Karpas-422 (cell line): ENCODE measurements around the gene TMED5. TPM values are rescaled to one million over a fixed set of nuclear protein-coding genes. Genes with fewer than 3 reads are reported as not detected.
A peak's percentile ranks its signal among the peaks of the same experiment; 100 is the strongest.

Experiments used
- DNase-seq: peaks from one replicate; pipeline ENCODE4 v3.0.0-alpha.2; 2015
- H2AFZ ChIP-seq: fragments of 200-600 bp; sonication (generic); 2 replicates; pipeline ENCODE4 v1.6.1; 2014; ENCODE audit warnings: antibody characterized with exemption, low read length, mixed read lengths
- H3K27ac ChIP-seq: fragments of 200-600 bp; sonication (generic); 2 replicates; pipeline ENCODE4 v1.5.1; 2014; ENCODE audit warnings: mild to moderate bottlenecking, low read length, moderate library complexity
- H3K27me3 ChIP-seq: fragments of 200-600 bp; sonication (generic); 2 replicates; pipeline ENCODE4 v1.6.1; 2014; ENCODE audit warnings: low read length, mixed read lengths
- H3K36me3 ChIP-seq: fragments of 200-600 bp; sonication (generic); 2 replicates; pipeline ENCODE4 v1.6.1; 2014; ENCODE audit warnings: low read length, mixed read lengths; ENCODE audit not compliant: insufficient read depth
- H3K4me1 ChIP-seq: fragments of 200-600 bp; sonication (generic); 2 replicates; pipeline ENCODE4 v1.6.1; 2014; ENCODE audit warnings: mild to moderate bottlenecking, low read length, mixed read lengths
- H3K4me2 ChIP-seq: fragments of 200-600 bp; sonication (generic); 2 replicates; pipeline ENCODE4 v1.6.1; 2014; ENCODE audit warnings: low read length, low read depth, mild to moderate bottlenecking; ENCODE audit not compliant: poor library complexity, severe bottlenecking
- H3K4me3 ChIP-seq: fragments of 200-600 bp; sonication (generic); 2 replicates; pipeline ENCODE4 v1.5.1; 2014; ENCODE audit warnings: mild to moderate bottlenecking, antibody characterized with exemption, low read length, mixed read lengths
- H3K79me2 ChIP-seq: fragments of 200-600 bp; sonication (generic); 2 replicates; pipeline ENCODE4 v1.6.1; 2014; ENCODE audit warnings: mild to moderate bottlenecking, low read length, mixed read lengths
- H3K9ac ChIP-seq: fragments of 200-600 bp; sonication (generic); 2 replicates; pipeline ENCODE4 v1.6.0; 2014; ENCODE audit warnings: low read length
- H3K9me2 ChIP-seq: fragments of 200-600 bp; sonication (generic), shearing (Covaris generic); replicated peaks from 2 replicates; pipeline ENCODE4 v1.6.0; 2014; ENCODE audit warnings: mild to moderate bottlenecking, low read length, moderate library complexity; ENCODE audit not compliant: insufficient read depth
- H3K9me3 ChIP-seq: fragments of 300-700, 200-600 bp; sonication (generic); 2 replicates; pipeline ENCODE4 v1.6.1; 2014; ENCODE audit warnings: low read length, mixed read lengths
- H4K20me1 ChIP-seq: fragments of 200-600 bp; sonication (generic); 2 replicates; pipeline ENCODE4 v1.6.1; 2014; ENCODE audit warnings: mild to moderate bottlenecking, antibody characterized with exemption, low read length, low read depth; ENCODE audit not compliant: insufficient read depth
- total RNA-seq: library from RNA; depleted of rRNA; stranded (reverse); fragments of >200 nt; shearing (Covaris generic); gene quantifications from 2 replicates; pipeline ENCODE4 v1.2.3, GENCODE V29; 2014; ENCODE audit warnings: low replicate concordance

TMED5 gene
- total RNA-seq, 1 experiment from 2014 or later, result 73.6 TPM

GRCh38 chr1:93132638-93133037 is 47.6 kb downstream of the TMED5 start:
- no peaks in the 10 kb centered on the region for H3K9me2 ChIP-seq
- H3K27me3 ChIP-seq, result no peaks in the 10 kb centered on the region
- H3K9me3 ChIP-seq, result no peaks in the 10 kb centered on the region
- H3K9ac ChIP-seq, result no peak overlapping the region
- H3K4me1 ChIP-seq, result no peaks in the 10 kb centered on the region
- no peak overlapping the region for H3K4me3 ChIP-seq
- H2AFZ ChIP-seq, result no peak overlapping the region
- no peaks in the 10 kb centered on the region for H4K20me1 ChIP-seq
- peaks cover 22% of the 10 kb centered on the region; the same call in 1 of the 2 replicates for H3K36me3 ChIP-seq
- peaks cover 17% of the 10 kb centered on the region for H3K79me2 ChIP-seq
- DNase-seq, result no peak
- H3K4me2 ChIP-seq, result no peak overlapping the region
- no peak overlapping the region for H3K27ac ChIP-seq

- Histone ChIP-seq H3K36me3 (peaks cover 16% of the 10 kb centered on the region; the same call in 1 of the 2 replicates), H4K20me1 (no peaks in the 10 kb centered on the region), H3K4me3 (no peak overlapping the region), H3K9ac (no peak overlapping the region), H3K4me1 (no peaks in the 10 kb centered on the region), H3K79me2 (peaks cover 31% of the 10 kb centered on the region), H2AFZ (no peak overlapping the region), H3K9me3 (no peaks in the 10 kb centered on the region), H3K27me3 (no peaks in the 10 kb centered on the region), H3K4me2 (no peak overlapping the region), H3K9me2 (no peaks in the 10 kb centered on the region), H3K27ac (no peak overlapping the region)
- DNase-seq, result no peak
Observed at GRCh38 chr1:93129507-93130099, 50.6 kb downstream of the TMED5 start.

- no peak overlapping the region for H3K4me2 ChIP-seq
- no peak overlapping the region for H3K27ac ChIP-seq
- no peak overlapping the region for H2AFZ ChIP-seq
- peaks cover 44% of the 10 kb centered on the region for H3K79me2 ChIP-seq
- no peaks in the 10 kb centered on the region for H3K9me2 ChIP-seq
- H3K27me3 ChIP-seq, result no peaks in the 10 kb centered on the region
- H3K9me3 ChIP-seq, result no peaks in the 10 kb centered on the region
- no peak for DNase-seq
- H3K9ac ChIP-seq, result no peak overlapping the region
- H3K36me3 ChIP-seq, result peaks cover 16% of the 10 kb centered on the region; the same call in 1 of the 2 replicates
- H3K4me3 ChIP-seq, result no peak overlapping the region
- no peaks in the 10 kb centered on the region for H4K20me1 ChIP-seq
- H3K4me1 ChIP-seq, result no peaks in the 10 kb centered on the region
Observed at GRCh38 chr1:93124556-93125355, 55.5 kb downstream of the TMED5 start.

GRCh38 chr1:93123201-93123783 is 56.9 kb downstream of the TMED5 start:
- Histone ChIP-seq H3K27ac (no peak overlapping the region), H3K27me3 (no peaks in the 10 kb centered on the region), H3K9me2 (no peaks in the 10 kb centered on the region), H3K79me2 (peaks cover 47% of the 10 kb centered on the region), H3K9me3 (no peaks in the 10 kb centered on the region), H4K20me1 (no peaks in the 10 kb centered on the region), H3K9ac (no peak overlapping the region), H2AFZ (no peak overlapping the region), H3K4me2 (no peak overlapping the region), H3K4me3 (no peak overlapping the region), H3K36me3 (peaks cover 16% of the 10 kb centered on the region; the same call in 1 of the 2 replicates), H3K4me1 (no peaks in the 10 kb centered on the region)
- DNase-seq, result no peak

- H3K4me2 ChIP-seq, result no peak overlapping the region
- no peak overlapping the region for H2AFZ ChIP-seq
- no peak for DNase-seq
- no peak overlapping the region for H3K9ac ChIP-seq
- peaks cover 39% of the 10 kb centered on the region for H3K79me2 ChIP-seq
- H3K27ac ChIP-seq, result no peak overlapping the region
- no peaks in the 10 kb centered on the region for H3K9me3 ChIP-seq
- H3K36me3 ChIP-seq, result peaks cover 9% of the 10 kb centered on the region; the same call in 1 of the 2 replicates
- no peaks in the 10 kb centered on the region for H4K20me1 ChIP-seq
- H3K27me3 ChIP-seq, result no peaks in the 10 kb centered on the region
- H3K4me3 ChIP-seq, result no peak overlapping the region
- no peaks in the 10 kb centered on the region for H3K9me2 ChIP-seq
- no peaks in the 10 kb centered on the region for H3K4me1 ChIP-seq
Observed at GRCh38 chr1:93120614-93121013, 59.6 kb downstream of the TMED5 start.

- no peak overlapping the region for H3K27ac ChIP-seq
- peaks cover 15% of the 10 kb centered on the region; the same call in 1 of the 2 replicates for H3K36me3 ChIP-seq
- no peaks in the 10 kb centered on the region for H3K9me2 ChIP-seq
Observed at GRCh38 chr1:93114391-93114790, 65.8 kb downstream of the TMED5 start.

GRCh38 chr1:93113127-93113526 is 67.1 kb downstream of the TMED5 start:
- Histone ChIP-seq H3K79me2 (peaks cover 63% of the 10 kb centered on the region), H3K36me3 (peaks cover 11% of the 10 kb centered on the region; the same call in 1 of the 2 replicates)
- DNase-seq, result no peak

More at GRCh38 chr1:93114391-93114790, 65.8 kb downstream of the TMED5 start:
- Histone ChIP-seq H2AFZ (no peak overlapping the region), H3K4me2 (no peak overlapping the region), H4K20me1 (peaks cover 12% of the 10 kb centered on the region; the same call in 1 of the 2 replicates), H3K4me3 (no peak overlapping the region), H3K9me3 (no peaks in the 10 kb centered on the region), H3K9ac (no peak overlapping the region), H3K79me2 (peaks cover 56% of the 10 kb centered on the region), H3K4me1 (peaks cover 31% of the 10 kb centered on the region), H3K27me3 (no peaks in the 10 kb centered on the region)
- DNase-seq, result no peak

GRCh38 chr1:93111561-93111960 is 68.7 kb downstream of the TMED5 start:
- DNase-seq, result no peak
- Histone ChIP-seq H3K27ac (peak overlapping the region; percentile 38), H3K36me3 (peaks cover 11% of the 10 kb centered on the region; the same call in 1 of the 2 replicates), H4K20me1 (peaks cover 12% of the 10 kb centered on the region; the same call in 1 of the 2 replicates), H3K9me3 (no peaks in the 10 kb centered on the region), H3K4me1 (peaks cover 39% of the 10 kb centered on the region), H3K4me2 (peak overlapping the region; percentile 42), H2AFZ (no peak overlapping the region), H3K9me2 (no peaks in the 10 kb centered on the region), H3K27me3 (no peaks in the 10 kb centered on the region), H3K79me2 (peaks cover 79% of the 10 kb centered on the region), H3K9ac (no peak overlapping the region), H3K4me3 (no peak overlapping the region)

More at GRCh38 chr1:93113127-93113526, 67.1 kb downstream of the TMED5 start:
- H3K9me3 ChIP-seq, result no peaks in the 10 kb centered on the region
- no peak overlapping the region for H3K27ac ChIP-seq
- H3K9me2 ChIP-seq, result no peaks in the 10 kb centered on the region
- H3K9ac ChIP-seq, result no peak overlapping the region
- peaks cover 39% of the 10 kb centered on the region for H3K4me1 ChIP-seq
- no peak overlapping the region for H3K4me3 ChIP-seq
- H3K4me2 ChIP-seq, result no peak overlapping the region
- H3K27me3 ChIP-seq, result no peaks in the 10 kb centered on the region
- H2AFZ ChIP-seq, result no peak overlapping the region
- H4K20me1 ChIP-seq, result peaks cover 12% of the 10 kb centered on the region; the same call in 1 of the 2 replicates
